GM23248 (cell line): ENCODE measurements around the gene SDHB.

Experiments
- EZH2 ChIP-seq: fragments of 200-600 bp; sonication (generic); IDR thresholded peaks from 2 replicates; pipeline ENCODE4 v1.6.1; 2018; ENCODE audit warnings: antibody characterized with exemption, mild to moderate bottlenecking; ENCODE audit not compliant: insufficient read depth, poor library complexity, severe bottlenecking
- EZH2phosphoT487 ChIP-seq: fragments of 200-600 bp; sonication (generic); IDR thresholded peaks from 2 replicates; pipeline ENCODE4 v1.6.1; 2018; ENCODE audit warnings: antibody characterized with exemption, moderate library complexity, mild to moderate bottlenecking, low read depth; ENCODE audit not compliant: insufficient read depth

DNA sequence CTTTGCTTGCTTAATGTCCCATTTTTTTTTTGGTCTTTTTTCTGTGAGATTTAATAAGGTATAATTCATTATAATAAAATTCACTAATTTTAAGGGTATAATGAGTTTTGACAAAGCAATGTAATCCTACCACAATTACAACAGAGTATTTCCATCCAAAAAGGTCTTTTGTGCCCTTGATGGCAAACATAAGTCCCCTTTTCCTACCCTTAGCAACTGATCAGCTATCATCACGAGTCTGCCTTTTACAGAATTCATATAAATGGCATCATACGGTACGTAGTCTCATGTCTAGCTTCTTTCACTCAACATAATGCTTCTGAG, 7.5 kb downstream of the SDHB start:
- TF ChIP-seq EZH2 (no peak), EZH2phosphoT487 (no peak)
